ENCODE measurements around the gene HASPIN. TPM values are rescaled to one million over a fixed set of nuclear protein-coding genes. Genes with fewer than 3 reads are reported as not detected.

HASPIN gene
- total RNA-seq, 1 donor from 2014 or later = 6.7 TPM

- H3K9me3 Mint-ChIP-seq = no peaks in the 10 kb centered on the region
- H3K4me1 Mint-ChIP-seq = peaks cover 34% of the 10 kb centered on the region
- POLR2A ChIA-PET = interaction anchor here (0.6 to 2.6 kb wide), 10 partner anchors 7 to 691 kb away, joined by 3 to 33 read pairs (median 5); partner anchors contain the start of genes NCBP3 and P2RX5
- DNase-seq (no peak), ATAC-seq (ENCODE audit: low read depth) (peak; percentile 43)
- H3K27me3 Mint-ChIP-seq = no peaks in the 10 kb centered on the region
- intact Hi-C loops (cut with micrococcal nuclease) = loop anchor here (10.0 kb wide), 3 partner anchors 176 to 694 kb away; partner anchors contain the start of gene P2RX1
- no peaks in the 10 kb centered on the region for H3K36me3 Mint-ChIP-seq (ENCODE audit: low read depth)
- peak overlapping the region; percentile 70 for H3K27ac Mint-ChIP-seq
- CTCF ChIA-PET = interaction anchor here (0.8 to 7.0 kb wide), 28 partner anchors 11 to 336 kb away, joined by 3 to 245 read pairs (median 7); partner anchors contain the start of genes HASPIN, NCBP3 and P2RX5
- no peak for TF ChIP-seq CTCF (IDR thresholded peaks at IDR 0.05)
- no peak overlapping the region for H3K4me3 Mint-ChIP-seq
Observed at GRCh38 chr17:3738562-3739295, 15.0 kb downstream of the HASPIN start.

DNA sequence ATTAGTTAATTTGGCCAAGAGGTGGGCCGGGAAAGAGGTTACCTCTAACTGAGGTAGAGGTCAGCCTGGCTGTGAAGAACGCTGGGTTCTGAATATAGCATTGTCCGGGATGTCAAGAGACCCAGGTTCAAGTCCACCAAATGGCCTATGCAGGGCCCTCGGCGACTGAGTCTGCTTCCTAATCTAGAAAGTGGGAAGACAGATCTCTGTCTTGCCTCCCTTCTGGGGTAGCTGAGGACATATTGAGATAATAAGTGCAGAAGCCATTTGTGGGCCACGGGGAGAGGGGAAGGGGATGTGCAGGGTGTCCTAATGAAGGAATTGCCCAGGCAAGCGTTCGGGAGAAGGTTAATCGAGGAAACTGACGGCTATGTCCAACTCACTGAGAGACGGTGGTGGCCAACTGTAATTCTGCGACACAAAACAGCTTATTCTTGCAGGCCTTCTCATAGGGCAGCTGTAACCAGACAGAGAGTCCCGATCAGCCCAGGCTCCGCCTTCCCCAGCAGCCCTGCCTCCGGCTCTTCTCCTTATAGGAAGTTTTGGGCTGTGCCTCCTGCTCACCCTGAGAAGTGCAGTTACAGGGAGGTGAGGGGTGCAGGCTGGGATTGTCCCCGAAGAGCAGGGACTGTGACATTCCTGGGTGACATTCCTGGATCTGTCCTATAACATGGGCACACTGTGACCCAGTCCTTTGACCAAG, 15.9 kb downstream of the HASPIN start:
- TF ChIP-seq CTCF (IDR thresholded peaks at IDR 0.05) = no peak
- Mint-ChIP-seq H3K4me3 (no peak overlapping the region), H3K36me3 (ENCODE audit: low read depth) (no peaks in the 10 kb centered on the region), H3K27ac (peak overlapping the region; percentile 8), H3K27me3 (no peaks in the 10 kb centered on the region), H3K4me1 (peaks cover 30% of the 10 kb centered on the region), H3K9me3 (no peaks in the 10 kb centered on the region)
- POLR2A ChIA-PET = interaction anchor here (0.7 to 1.3 kb wide), 4 partner anchors 15 to 691 kb away, joined by 3 to 4 read pairs (median 3); no protein-coding TSS in a partner anchor
- no peak for ATAC-seq (ENCODE audit: low read depth)
- no peak for DNase-seq
- intact Hi-C loops (cut with micrococcal nuclease) = loop anchor here (10.0 kb wide), 3 partner anchors 175 to 695 kb away; partner anchors contain the start of gene P2RX1
- CTCF ChIA-PET = interaction anchor here (0.5 to 7.0 kb wide), 10 partner anchors 12 to 107 kb away, joined by 3 to 245 read pairs (median 18); partner anchors contain the start of gene NCBP3

DNA sequence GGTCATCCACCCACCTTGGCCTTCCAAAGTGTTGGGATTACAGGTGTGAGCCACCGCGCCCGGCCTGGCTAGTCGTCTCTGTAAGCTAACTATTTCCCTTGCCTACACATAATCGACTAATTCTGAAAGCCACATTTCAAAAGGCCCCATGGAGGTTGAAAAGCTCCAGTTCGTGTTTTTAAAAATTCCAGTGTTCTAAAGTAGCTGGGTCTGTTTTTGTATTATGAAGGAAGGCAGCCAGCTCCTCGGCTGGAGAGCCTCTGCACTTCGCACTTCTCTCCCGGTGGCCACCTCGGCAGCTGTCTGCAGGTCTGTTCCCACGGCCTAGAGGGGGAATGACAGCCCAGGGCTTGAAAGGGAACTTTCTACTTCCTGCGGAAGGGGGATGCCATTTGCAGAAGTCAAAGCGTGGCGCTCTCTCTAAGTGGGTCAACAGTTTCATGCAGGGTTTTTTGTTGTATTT, 16.9 kb downstream of the HASPIN start:
- intact Hi-C loops (cut with micrococcal nuclease) = no loop called here
- Mint-ChIP-seq H3K27me3 (no peaks in the 10 kb centered on the region), H3K4me3 (peak overlapping the region; percentile 50), H3K4me1 (peaks cover 30% of the 10 kb centered on the region), H3K27ac (peak overlapping the region; percentile 81), H3K9me3 (no peaks in the 10 kb centered on the region), H3K36me3 (ENCODE audit: low read depth) (no peaks in the 10 kb centered on the region)
- CTCF ChIA-PET = interaction anchor here (0.9 to 7.0 kb wide), 4 partner anchors 57 to 106 kb away, joined by 3 to 245 read pairs (median 20); partner anchors contain the start of gene NCBP3
- TF ChIP-seq CTCF (IDR thresholded peaks at IDR 0.05) = no peak
- DNase-seq (no peak), ATAC-seq (ENCODE audit: low read depth) (peak; percentile 56)
- POLR2A ChIA-PET = interaction anchor here (0.6 to 1.3 kb wide), 14 partner anchors 12 to 1536 kb away, joined by 3 to 8 read pairs (median 3); partner anchors contain the start of gene HASPIN

- CTCF ChIA-PET = no interaction called here
- no peak for ATAC-seq (ENCODE audit: low read depth)
- no peak for TF ChIP-seq CTCF (IDR thresholded peaks at IDR 0.05)
Observed at GRCh38 chr17:3744014-3744413, 20.3 kb downstream of the HASPIN start.

More at GRCh38 chr17:3744014-3744413, 20.3 kb downstream of the HASPIN start:
- Mint-ChIP-seq H3K27me3 (peaks cover 3% of the 10 kb centered on the region), H3K27ac (no peak overlapping the region), H3K4me1 (peaks cover 18% of the 10 kb centered on the region), H3K36me3 (ENCODE audit: low read depth) (no peaks in the 10 kb centered on the region), H3K4me3 (no peak overlapping the region), H3K9me3 (no peaks in the 10 kb centered on the region)
- intact Hi-C loops (cut with micrococcal nuclease) = no loop called here
- POLR2A ChIA-PET = no interaction called here
- DNase-seq = no peak
